Lower leg skin (tissue), 3 donors: ENCODE results near the gene ADAMTS6.

ENCODE experiments used
- POLR2A ChIP-seq, 2 donors: fragments of 450-650 bp; IDR thresholded peaks; one replicate each; pipeline ENCODE4 v1.6.1; 2016 to 2017; ENCODE audit warnings: antibody characterized with exemption in 2 of 2, mild to moderate bottlenecking in 1 of 2, moderate library complexity in 1 of 2
- TF ChIP-seq, protein P1 (sequence below), 3 donors: fragments of 450-650 bp; IDR thresholded peaks; one replicate each; pipeline ENCODE4 v1.5.1; 2016; ENCODE audit warnings: antibody characterized with exemption in 3 of 3, mild to moderate bottlenecking in 3 of 3, moderate library complexity in 2 of 3

DNA sequence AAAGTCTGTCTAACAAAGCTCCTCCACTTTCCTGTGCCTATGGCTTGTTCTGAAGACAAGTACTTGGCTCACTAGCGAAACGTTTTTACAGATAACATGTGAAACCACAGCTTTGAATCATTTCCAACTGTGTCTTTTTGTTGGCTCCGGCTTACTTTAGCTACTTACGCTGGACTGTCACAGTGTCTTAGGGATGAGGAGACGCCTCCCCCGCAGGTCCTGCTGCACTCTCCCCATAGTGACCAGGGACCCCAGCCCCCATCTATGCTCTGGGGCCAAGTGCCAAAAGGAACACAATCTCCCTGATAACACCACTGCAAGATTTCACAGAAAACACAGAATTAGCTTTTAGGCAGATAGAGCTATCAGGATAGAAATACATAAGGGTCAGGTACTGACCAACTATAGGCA lies 219.1 kb downstream of the ADAMTS6 start:
- TF ChIP-seq, protein P1, sequence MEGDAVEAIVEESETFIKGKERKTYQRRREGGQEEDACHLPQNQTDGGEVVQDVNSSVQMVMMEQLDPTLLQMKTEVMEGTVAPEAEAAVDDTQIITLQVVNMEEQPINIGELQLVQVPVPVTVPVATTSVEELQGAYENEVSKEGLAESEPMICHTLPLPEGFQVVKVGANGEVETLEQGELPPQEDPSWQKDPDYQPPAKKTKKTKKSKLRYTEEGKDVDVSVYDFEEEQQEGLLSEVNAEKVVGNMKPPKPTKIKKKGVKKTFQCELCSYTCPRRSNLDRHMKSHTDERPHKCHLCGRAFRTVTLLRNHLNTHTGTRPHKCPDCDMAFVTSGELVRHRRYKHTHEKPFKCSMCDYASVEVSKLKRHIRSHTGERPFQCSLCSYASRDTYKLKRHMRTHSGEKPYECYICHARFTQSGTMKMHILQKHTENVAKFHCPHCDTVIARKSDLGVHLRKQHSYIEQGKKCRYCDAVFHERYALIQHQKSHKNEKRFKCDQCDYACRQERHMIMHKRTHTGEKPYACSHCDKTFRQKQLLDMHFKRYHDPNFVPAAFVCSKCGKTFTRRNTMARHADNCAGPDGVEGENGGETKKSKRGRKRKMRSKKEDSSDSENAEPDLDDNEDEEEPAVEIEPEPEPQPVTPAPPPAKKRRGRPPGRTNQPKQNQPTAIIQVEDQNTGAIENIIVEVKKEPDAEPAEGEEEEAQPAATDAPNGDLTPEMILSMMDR (IDR thresholded peaks at IDR 0.05) = no peak
- TF ChIP-seq POLR2A (IDR thresholded peaks at IDR 0.05) = no peak
